Subcutaneous abdominal adipose tissue (tissue), 5 donors: ENCODE data around the gene LYPD5.
"Not testable (repeated sequence)": the region's sequence is repeated elsewhere in the genome, so short reads cannot be mapped to it uniquely, and the experiment has no call there.

Experiments
- H3K27ac ChIP-seq: one replicate; pipeline ENCODE4 v1.7.0; 2013; ENCODE audit warnings: low read depth, mild to moderate bottlenecking, inconsistent platforms, low read length, moderate library complexity
- H3K27me3 ChIP-seq, 5 donors: one replicate each; pipeline ENCODE4 v1.7.0; 2013; ENCODE audit warnings: low read length in 5 of 5, inconsistent platforms in 1 of 5; ENCODE audit not compliant: control insufficient read depth in 5 of 5, insufficient read depth in 4 of 5
- H3K36me3 ChIP-seq, 5 donors: one replicate each; pipeline ENCODE4 v1.7.0; 2013; ENCODE audit warnings: low read length in 5 of 5; ENCODE audit not compliant: control insufficient read depth in 5 of 5, insufficient read depth in 5 of 5
- H3K4me1 ChIP-seq, 5 donors: one replicate each; pipeline ENCODE4 v1.7.0; 2013; ENCODE audit warnings: low read length in 5 of 5, mild to moderate bottlenecking in 3 of 5, moderate library complexity in 1 of 5; ENCODE audit not compliant: control insufficient read depth in 5 of 5, insufficient read depth in 5 of 5
- H3K4me3 ChIP-seq, 5 donors: one replicate each; pipeline ENCODE4 v1.7.0; 2013; ENCODE audit warnings: low read length in 5 of 5, low read depth in 1 of 5
- H3K9ac ChIP-seq, 5 donors: one replicate each; pipeline ENCODE4 v1.7.0; 2013; ENCODE audit warnings: low read length in 5 of 5, mild to moderate bottlenecking in 4 of 5, moderate library complexity in 3 of 5
- H3K9me3 ChIP-seq, 5 donors: one replicate each; pipeline ENCODE4 v1.7.0; 2013; ENCODE audit warnings: low read length in 5 of 5; ENCODE audit not compliant: control insufficient read depth in 5 of 5
- donor health status: healthy.
- donor health status: healthy.
- donor health status: healthy.
- donor health status: healthy.
- donor health status: healthy.

The LYPD5 gene

GRCh38 chr19:43769256-43769655 is 33.0 kb downstream of the LYPD5 start:
- Histone ChIP-seq H3K27me3 (peaks cover 0 to 6% (median 4%) of the 10 kb centered on the region in 5 donors), H3K4me3 (no peak overlapping the region), H3K9ac (no peak overlapping the region), H3K9me3 (no peaks in the 10 kb centered on the region), H3K4me1 (peaks cover 4 to 30% (median 14%) of the 10 kb centered on the region in 5 donors), H3K27ac (no peak overlapping the region), H3K36me3 (no peaks in the 10 kb centered on the region)

- no peak overlapping the region for H3K4me3 ChIP-seq
- no peaks in the 10 kb centered on the region for H3K9me3 ChIP-seq
- no peaks in the 10 kb centered on the region for H3K36me3 ChIP-seq
- H3K9ac ChIP-seq: no peak overlapping the region
- peaks cover 0 to 6% (median 0%) of the 10 kb centered on the region in 5 donors for H3K27me3 ChIP-seq
- peaks cover 4 to 31% (median 10%) of the 10 kb centered on the region in 5 donors for H3K4me1 ChIP-seq
- no peak overlapping the region for H3K27ac ChIP-seq
These were observed 33.8 kb downstream of the LYPD5 start for GRCh38 chr19:43768273-43769050.

GRCh38 chr19:43767818-43768217 is 34.4 kb downstream of the LYPD5 start:
- Histone ChIP-seq H3K36me3 (no peaks in the 10 kb centered on the region), H3K4me1 (peaks cover 4 to 32% (median 10%) of the 10 kb centered on the region in 5 donors), H3K9ac (no peak overlapping the region), H3K9me3 (no peaks in the 10 kb centered on the region), H3K27ac (no peak overlapping the region), H3K27me3 (peaks cover 0 to 4% (median 0%) of the 10 kb centered on the region in 5 donors), H3K4me3 (no peak overlapping the region)

- Histone ChIP-seq H3K27me3 (peaks cover 0 to 4% (median 0%) of the 10 kb centered on the region in 5 donors), H3K27ac (no peak overlapping the region), H3K4me3 (no peak overlapping the region), H3K4me1 (peaks cover 4 to 32% (median 10%) of the 10 kb centered on the region in 5 donors), H3K9me3 (no peaks in the 10 kb centered on the region), H3K9ac (no peak overlapping the region), H3K36me3 (no peaks in the 10 kb centered on the region)
These were observed 34.9 kb downstream of the LYPD5 start for GRCh38 chr19:43767316-43767715.

GRCh38 chr19:43766755-43767043 is 35.5 kb downstream of the LYPD5 start:
- H3K27ac ChIP-seq: no peak overlapping the region
- H3K4me1 ChIP-seq: peaks cover 4 to 32% (median 10%) of the 10 kb centered on the region in 5 donors
- no peak overlapping the region for H3K4me3 ChIP-seq
- no peak overlapping the region for H3K9ac ChIP-seq
- H3K27me3 ChIP-seq: peaks cover 0 to 4% (median 0%) of the 10 kb centered on the region in 5 donors
- no peaks in the 10 kb centered on the region for H3K36me3 ChIP-seq
- H3K9me3 ChIP-seq: no peaks in the 10 kb centered on the region

GRCh38 chr19:43765109-43765876 is 37.0 kb downstream of the LYPD5 start:
- Histone ChIP-seq H3K9ac (peak overlapping the region in 1 of 5 donors; percentile 21), H3K36me3 (no peaks in the 10 kb centered on the region), H3K27me3 (peaks cover 0 to 4% (median 0%) of the 10 kb centered on the region in 5 donors), H3K4me3 (no peak overlapping the region), H3K4me1 (peaks cover 4 to 32% (median 10%) of the 10 kb centered on the region in 5 donors), H3K9me3 (no peaks in the 10 kb centered on the region), H3K27ac (peak overlapping the region; percentile 65)

- not testable (repeated sequence) for H3K36me3 ChIP-seq, H3K27me3 ChIP-seq, H3K4me3 ChIP-seq, H3K9ac ChIP-seq, H3K9me3 ChIP-seq
- Histone ChIP-seq H3K27ac (peak overlapping the region; percentile 5), H3K4me1 (peaks cover 4 to 32% (median 10%) of the 10 kb centered on the region in 5 donors)
These were observed 37.6 kb downstream of the LYPD5 start for GRCh38 chr19:43764684-43765083.

- H3K27ac ChIP-seq: peak overlapping the region; percentile 19
- H3K27me3 ChIP-seq: peaks cover 0 to 4% (median 0%) of the 10 kb centered on the region in 5 donors
- no peak overlapping the region for H3K9ac ChIP-seq
- H3K4me3 ChIP-seq: no peak overlapping the region
- no peaks in the 10 kb centered on the region for H3K36me3 ChIP-seq
- H3K4me1 ChIP-seq: peaks cover 4 to 29% (median 10%) of the 10 kb centered on the region in 5 donors
- H3K9me3 ChIP-seq: no peaks in the 10 kb centered on the region
These were observed 38.7 kb downstream of the LYPD5 start for GRCh38 chr19:43763473-43763939.

- no peaks in the 10 kb centered on the region for H3K36me3 ChIP-seq
- peaks cover 0 to 4% (median 0%) of the 10 kb centered on the region in 5 donors for H3K27me3 ChIP-seq
- no peaks in the 10 kb centered on the region for H3K9me3 ChIP-seq
- no peak overlapping the region for H3K4me3 ChIP-seq
- no peak overlapping the region for H3K27ac ChIP-seq
- peaks cover 4 to 29% (median 10%) of the 10 kb centered on the region in 5 donors for H3K4me1 ChIP-seq
- no peak overlapping the region for H3K9ac ChIP-seq
These were observed 39.4 kb downstream of the LYPD5 start for GRCh38 chr19:43762814-43763213.

- H3K9me3 ChIP-seq: no peaks in the 10 kb centered on the region
- H3K4me1 ChIP-seq: peaks cover 4 to 28% (median 14%) of the 10 kb centered on the region in 5 donors
- no peak overlapping the region for H3K27ac ChIP-seq
- H3K4me3 ChIP-seq: no peak overlapping the region
- H3K36me3 ChIP-seq: no peaks in the 10 kb centered on the region
- peaks cover 0 to 4% (median 0%) of the 10 kb centered on the region in 5 donors for H3K27me3 ChIP-seq
- H3K9ac ChIP-seq: no peak overlapping the region
These were observed 41.3 kb downstream of the LYPD5 start for GRCh38 chr19:43760941-43761340.
